GM23338 (cell line): ENCODE results near the gene FDXR. TPM values are rescaled to one million over a fixed set of nuclear protein-coding genes. Genes with fewer than 3 reads are reported as not detected.

ENCODE experiments used
- ATAC-seq: fragments of 200-7000 bp; cut with Tn5 transposase; 3 replicates; pipeline ENCODE4 v1.9.1; 2020
- DNase-seq: peaks from one replicate; pipeline ENCODE4 v3.0.0-alpha.2; 2015; ENCODE audit warnings: low spot score
- H2AFZ ChIP-seq: fragments of 200-600 bp; sonication (generic); 2 replicates; pipeline ENCODE4 v1.8.0; 2016; ENCODE audit warnings: antibody characterized with exemption, mild to moderate bottlenecking, moderate library complexity
- H3F3A ChIP-seq: fragments of 200-600 bp; sonication (generic); replicated peaks from 2 replicates; pipeline ENCODE4 v1.8.0; 2017; ENCODE audit warnings: antibody characterized with exemption, mixed run types, low read depth
- H3K27ac ChIP-seq: fragments of 200-600 bp; sonication (generic); 2 replicates; pipeline ENCODE4 v1.6.1; 2016; ENCODE audit warnings: low read depth
- H3K27me3 ChIP-seq: fragments of 200-600 bp; sonication (generic); 2 replicates; pipeline ENCODE4 v1.8.0; 2016; ENCODE audit warnings: mild to moderate bottlenecking, mixed run types, moderate library complexity; ENCODE audit not compliant: insufficient read depth
- H3K36me3 ChIP-seq: fragments of 200-600 bp; sonication (generic); 2 replicates; pipeline ENCODE4 v1.8.0; 2016; ENCODE audit warnings: mild to moderate bottlenecking; ENCODE audit not compliant: insufficient read depth
- H3K4me1 ChIP-seq: fragments of 200-600 bp; sonication (generic); 2 replicates; pipeline ENCODE4 v1.8.0; 2016; ENCODE audit warnings: mild to moderate bottlenecking, moderate library complexity; ENCODE audit not compliant: insufficient read depth
- H3K4me2 ChIP-seq: fragments of 200-600 bp; sonication (generic); 2 replicates; pipeline ENCODE4 v1.7.1; 2017; ENCODE audit warnings: mixed run types
- H3K4me3 ChIP-seq: fragments of 200-600 bp; sonication (generic); 2 replicates; pipeline ENCODE4 v1.6.1; 2016; ENCODE audit warnings: mixed run types
- H3K79me2 ChIP-seq: fragments of 200-600 bp; sonication (generic); replicated peaks from 2 replicates; pipeline ENCODE4 v1.8.0; 2017; ENCODE audit warnings: mild to moderate bottlenecking; ENCODE audit not compliant: insufficient read depth
- H3K9me2 ChIP-seq: fragments of 200-600 bp; sonication (generic); 2 replicates; pipeline ENCODE4 v1.8.0; 2017; ENCODE audit not compliant: insufficient read depth
- H4K20me1 ChIP-seq: fragments of 200-600 bp; sonication (generic); replicated peaks from 2 replicates; pipeline ENCODE4 v1.8.0; 2017; ENCODE audit warnings: mild to moderate bottlenecking; ENCODE audit not compliant: insufficient read depth
- H3K27ac Mint-ChIP-seq: 2 replicates; pipeline ENCODE4 v1.8.0; 2020; ENCODE audit warnings: inconsistent platforms, mild to moderate bottlenecking, moderate library complexity, mixed read lengths
- H3K27me3 Mint-ChIP-seq: 3 replicates; pipeline ENCODE4 v1.8.0; 2022; ENCODE audit warnings: low read depth, mild to moderate bottlenecking, moderate library complexity, mixed read lengths, inconsistent platforms; ENCODE audit not compliant: insufficient read depth, poor library complexity
- H3K36me3 Mint-ChIP-seq: 3 replicates; pipeline ENCODE4 v1.8.0; 2021; ENCODE audit warnings: low read depth, mild to moderate bottlenecking, inconsistent platforms, moderate library complexity, mixed read lengths
- H3K4me1 Mint-ChIP-seq: 3 replicates; pipeline ENCODE4 v1.8.0; 2020; ENCODE audit warnings: mild to moderate bottlenecking, inconsistent platforms, mixed read lengths
- H3K4me3 Mint-ChIP-seq: 3 replicates; pipeline ENCODE4 v1.8.0; 2021; ENCODE audit warnings: moderate library complexity, mild to moderate bottlenecking, inconsistent platforms, mixed read lengths
- H3K9me3 Mint-ChIP-seq: 3 replicates; pipeline ENCODE4 v1.8.0; 2020; ENCODE audit warnings: moderate library complexity, mild to moderate bottlenecking, inconsistent platforms, mixed read lengths
- CTCF ChIP-seq, 2 experiments: fragments of 200-600 bp in 1 of 2; sonication (generic) in 1 of 2; conservative IDR thresholded peaks; 2 replicates each; pipeline versions ENCODE4 v1.5.1 to v1.6.1; 2016 to 2017; ENCODE audit warnings: antibody characterized with exemption in 2 of 2, low read depth in 2 of 2, mild to moderate bottlenecking in 2 of 2, moderate library complexity in 1 of 2
- ETS1 ChIP-seq: IDR thresholded peaks from 2 replicates; pipeline ENCODE4 v1.6.1; 2016; ENCODE audit warnings: antibody characterized with exemption
- EZH2 ChIP-seq: fragments of 200-600 bp; sonication (generic); IDR thresholded peaks from one replicate; pipeline ENCODE4 v1.8.0; 2017; ENCODE audit warnings: antibody characterized with exemption, mild to moderate bottlenecking, low read depth; ENCODE audit not compliant: unreplicated experiment
- EZH2phosphoT487 ChIP-seq: fragments of 200-600 bp; sonication (generic); IDR thresholded peaks from one replicate; pipeline ENCODE4 v1.8.1; 2018; ENCODE audit warnings: antibody characterized with exemption; ENCODE audit not compliant: unreplicated experiment
- NANOG ChIP-seq: IDR thresholded peaks from 2 replicates; pipeline ENCODE4 v1.6.1; 2016; ENCODE audit warnings: antibody characterized with exemption, borderline replicate concordance
- REST ChIP-seq: IDR thresholded peaks from one replicate; pipeline ENCODE4 v1.6.1; 2018; ENCODE audit warnings: antibody characterized with exemption; ENCODE audit not compliant: unreplicated experiment
- ZNF114 ChIP-seq: fragments of 250-450 bp; sonication (Bioruptor Pico); IDR thresholded peaks from 2 replicates; pipeline ENCODE4 v1.5.0; 2020; ENCODE audit warnings: mild to moderate bottlenecking, moderate library complexity
- ZNF331 ChIP-seq: fragments of 250-450 bp; sonication (Bioruptor Pico); IDR thresholded peaks from 2 replicates; pipeline ENCODE4 v1.5.0; 2020; ENCODE audit warnings: low read depth, mild to moderate bottlenecking, moderate library complexity
- ZNF462 ChIP-seq: fragments of 250-450 bp; sonication (Bioruptor Pico); IDR thresholded peaks from 2 replicates; pipeline ENCODE4 v1.5.0; 2020; ENCODE audit warnings: mild to moderate bottlenecking, moderate library complexity
- polyA plus RNA-seq: library from polyadenylated mRNA; unstranded; fragments of >200 nt; fragmentation: Nextera tagmentation; extraction: Ambion mirVana; gene quantifications from 2 replicates; pipeline ENCODE4 v1.2.1, GENCODE V29; 2016
- total RNA-seq: library from RNA; depleted of rRNA; stranded (reverse); fragments of >200 nt; shearing (Covaris generic); gene quantifications from 2 replicates; pipeline ENCODE4 v1.2.3, GENCODE V29; 2014

The FDXR gene
- total and polyA plus RNA-seq, 2 experiments from 2014 or later: 21.7 to 33.1 TPM

- TF ChIP-seq ETS1: no peak
Observed at GRCh38 chr17:74883241-74883745, 10.5 kb upstream of the FDXR start (continued).

- peaks cover 14% of the 10 kb centered on the region for H3K27me3 Mint-ChIP-seq
- Histone ChIP-seq H3K27ac (no peak overlapping the region), H4K20me1 (no peaks in the 10 kb centered on the region), H3K36me3 (no peaks in the 10 kb centered on the region), H3K4me3 (no peak overlapping the region), H3K4me2 (peak overlapping the region; percentile 64; the same call in 1 of the 2 replicates), H3K27me3 (no peaks in the 10 kb centered on the region), H3K9me2 (no peaks in the 10 kb centered on the region), H3K79me2 (no peaks in the 10 kb centered on the region), H3F3A (no peaks in the 10 kb centered on the region), H2AFZ (peak overlapping the region; percentile 9; the same call in 1 of the 2 replicates), H3K4me1 (peaks cover 6% of the 10 kb centered on the region; the same call in 1 of the 2 replicates)
- H3K9me3 Mint-ChIP-seq: no peaks in the 10 kb centered on the region
- DNase-seq (no peak), ATAC-seq (no peak)
- no peak overlapping the region for H3K4me3 Mint-ChIP-seq
- H3K4me1 Mint-ChIP-seq: peaks cover 10% of the 10 kb centered on the region
- H3K27ac Mint-ChIP-seq: no peak overlapping the region
- H3K36me3 Mint-ChIP-seq: no peaks in the 10 kb centered on the region
- TF ChIP-seq ZNF331 (CRISPR knock-in tag) (no peak), NANOG (no peak), ZNF114 (CRISPR knock-in tag) (no peak), REST (no peak), EZH2phosphoT487 (no peak), EZH2 (no peak), ZNF462 (CRISPR knock-in tag) (no peak), CTCF (conservative IDR thresholded peaks at IDR 0.05; ENCODE audit: low read depth in 2 of 2) (no peak), ETS1 (no peak)
Observed at GRCh38 chr17:74882517-74883240, 9.9 kb upstream of the FDXR start.
